NCI-H2107 treated with DMSO at 0.1 percent for 48 hours (cell line): ENCODE measurements around the gene EXO1.
"Not testable (repeated sequence)": the region's sequence is repeated elsewhere in the genome, so short reads cannot be mapped to it uniquely, and the experiment has no call there.

Source experiments
- DNase-seq: peaks from one replicate; lab custom pipeline; 2025; ENCODE audit not compliant: unreplicated experiment; lab: John Stamatoyannopoulos, UW

EXO1 gene

DNA sequence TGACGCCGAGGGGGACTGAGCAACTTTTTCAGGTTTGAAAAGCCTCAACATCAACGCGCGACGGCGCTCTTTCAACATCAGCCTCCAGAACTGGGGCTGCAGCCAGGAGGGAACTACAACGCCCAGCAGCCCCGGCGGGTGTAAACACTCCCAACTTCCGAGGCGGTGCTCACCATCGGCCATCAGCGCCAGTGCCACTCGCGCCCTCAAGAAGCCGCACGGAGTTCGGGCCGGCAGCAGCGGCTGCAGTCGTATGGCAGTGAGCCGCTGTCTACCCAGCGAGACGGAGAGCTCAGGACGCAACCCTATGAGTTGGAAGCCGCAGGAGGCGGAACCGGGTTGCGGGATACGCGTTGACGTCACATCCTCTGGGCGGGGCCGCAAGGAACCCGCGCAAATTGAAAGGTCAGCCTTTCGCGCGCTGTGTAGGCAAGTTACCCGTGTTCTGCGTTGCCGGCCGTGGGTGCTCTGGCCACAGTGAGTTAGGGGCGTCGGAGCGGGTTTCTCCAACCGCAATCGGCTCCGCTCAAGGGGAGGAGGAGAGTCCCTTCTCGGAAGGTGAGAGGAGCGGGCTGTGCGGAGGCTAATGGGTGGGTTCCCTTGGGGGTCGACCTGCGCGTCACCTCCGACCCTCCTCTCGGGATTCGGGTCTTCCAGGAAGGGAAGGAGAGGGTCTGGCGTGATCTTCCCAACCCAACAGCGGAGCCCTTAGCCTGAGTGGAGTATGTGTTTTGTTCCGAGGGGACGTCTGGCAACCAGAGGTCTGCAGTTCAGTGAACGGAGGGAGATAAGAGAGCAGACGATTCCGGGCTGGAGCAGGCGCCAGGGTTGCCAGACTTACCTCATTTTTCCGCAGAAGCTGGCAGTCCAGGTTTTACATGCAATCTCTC, at the start of gene EXO1:
EXO1 (plus strand) TSS at position 409 of the 890 bp plus-strand sequence. CDS start 2,222 bp downstream, outside the sequence.
- peak; percentile 92 for DNase-seq

- DNase-seq = no peak
Observed at GRCh38 chr1:241799416-241799815, 48.6 kb upstream of the EXO1 start.

DNA sequence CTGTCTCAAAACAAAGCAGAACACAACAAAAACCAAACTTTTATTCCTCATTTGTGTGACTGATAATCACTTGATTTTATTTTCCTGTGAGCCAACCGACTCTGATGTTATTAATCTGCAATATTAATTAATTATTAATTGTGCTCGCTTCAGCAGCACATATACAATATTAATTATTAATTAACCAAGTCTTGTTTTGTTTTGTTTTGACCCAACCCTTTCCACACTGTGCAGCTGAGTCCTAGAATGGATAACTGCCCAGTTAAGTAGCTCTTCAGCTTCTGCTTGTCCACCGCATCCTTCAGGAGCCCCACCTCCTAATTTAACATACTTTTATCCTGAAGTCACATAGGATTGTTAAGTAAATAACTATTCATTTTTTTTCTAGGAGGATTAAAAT, 47.4 kb upstream of the EXO1 start:
- DNase-seq = no peak

DNA sequence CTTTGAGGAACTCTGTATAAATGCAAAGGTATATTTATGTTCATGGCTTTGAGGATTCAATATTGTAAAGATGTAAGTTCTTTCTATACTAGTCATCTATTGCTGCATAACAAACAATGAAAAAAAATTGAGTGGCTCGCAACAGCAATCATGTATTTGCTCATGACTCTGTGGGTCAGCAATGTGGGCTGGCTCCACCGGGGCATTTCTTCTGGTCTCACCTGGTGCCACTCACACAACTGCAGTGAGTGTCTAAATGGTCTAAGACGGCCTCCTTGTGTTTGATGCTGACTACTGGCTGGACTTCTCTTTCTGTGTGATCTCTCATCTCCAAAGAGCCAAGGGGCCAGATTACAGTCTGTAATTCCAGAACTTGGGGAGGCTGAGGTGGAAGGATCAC, 45.1 kb upstream of the EXO1 start:
- no peak for DNase-seq

- DNase-seq = not testable (repeated sequence)
Observed at GRCh38 chr1:241804706-241805105, 43.3 kb upstream of the EXO1 start.

DNA sequence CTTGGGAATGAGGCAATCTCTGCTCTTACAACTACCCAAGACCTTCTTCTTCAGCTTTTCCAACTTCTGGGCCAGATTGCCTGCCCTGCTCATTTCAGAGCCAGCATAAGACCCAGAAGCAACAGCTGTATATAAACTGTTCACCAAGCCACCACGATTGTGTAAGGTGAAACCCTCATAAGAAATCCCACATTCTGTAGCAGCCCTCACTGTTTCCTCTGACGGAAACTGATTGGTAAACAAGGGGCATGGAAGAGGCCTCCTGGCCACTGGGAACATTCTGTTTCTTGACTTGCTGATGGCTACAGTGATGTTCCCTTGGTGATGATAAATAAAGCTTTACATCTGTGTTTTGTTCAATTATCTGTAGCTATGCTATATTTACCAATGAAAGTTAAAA, 39.7 kb upstream of the EXO1 start:
- no peak for DNase-seq

DNA sequence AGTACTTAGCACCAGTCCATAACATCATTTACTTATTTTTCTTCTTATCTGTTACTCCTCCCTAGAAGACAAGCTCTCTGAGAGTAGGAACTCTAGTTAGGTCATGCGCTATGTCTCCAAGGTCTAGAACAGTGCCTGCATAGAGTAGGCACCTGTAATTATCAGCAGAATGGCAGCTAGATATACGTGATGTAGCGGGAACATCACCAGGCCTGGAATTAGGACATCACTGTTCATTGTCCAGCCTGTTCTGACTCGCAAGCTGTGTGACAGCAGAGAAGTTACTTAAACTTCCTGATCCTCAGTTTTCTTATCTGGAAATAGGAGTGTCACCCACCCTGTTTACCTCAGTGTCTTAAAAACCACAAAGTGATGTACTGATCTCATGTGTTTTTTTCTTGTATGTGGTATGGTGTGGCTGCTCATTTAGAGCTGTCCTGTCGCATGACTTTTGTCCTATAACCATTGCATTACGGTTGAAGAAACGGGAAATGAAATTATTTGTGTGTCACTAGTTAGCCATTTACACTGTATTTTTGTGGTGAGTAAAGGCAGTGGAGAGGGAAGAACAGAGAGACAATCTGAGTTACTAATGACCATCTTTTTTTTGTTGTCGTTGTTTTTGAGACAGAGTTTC, 37.1 kb upstream of the EXO1 start:
- DNase-seq = no peak

GRCh38 chr1:241813768-241814320, 34.2 kb upstream of the EXO1 start:
- no peak for DNase-seq

GRCh38 chr1:241816008-241816407, 32.0 kb upstream of the EXO1 start:
- no peak for DNase-seq

- no peak for DNase-seq
Observed at GRCh38 chr1:241817331-241817792, 30.6 kb upstream of the EXO1 start.

GRCh38 chr1:241817956-241818612, 29.9 kb upstream of the EXO1 start:
- DNase-seq = no peak

DNA sequence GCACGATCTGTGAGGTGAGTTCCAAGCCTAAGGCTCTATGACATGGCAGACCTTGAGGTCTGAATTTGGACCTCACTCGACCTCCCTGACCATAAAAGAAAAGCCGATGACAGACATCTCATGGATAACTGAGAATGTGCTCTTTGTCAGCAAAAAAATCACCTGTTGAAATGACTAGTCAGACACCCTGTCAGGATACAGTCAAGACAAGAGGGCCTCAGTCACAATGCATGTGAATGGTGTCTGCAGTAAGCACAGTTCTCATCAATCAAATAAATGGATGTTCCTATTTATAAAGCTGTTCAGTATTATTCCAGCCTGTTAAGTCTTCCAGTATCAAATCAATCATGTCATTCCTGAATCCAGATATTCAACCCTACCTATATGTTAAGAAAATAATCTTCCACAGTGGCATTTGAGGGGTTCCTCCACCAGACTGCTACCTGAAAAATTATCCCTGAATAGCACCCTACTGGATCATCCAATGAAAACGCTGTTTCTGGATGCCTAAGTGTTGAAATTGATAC, 28.6 kb upstream of the EXO1 start:
- no peak for DNase-seq

- no peak for DNase-seq
Observed at GRCh38 chr1:241821363-241821762, 26.6 kb upstream of the EXO1 start.

DNA sequence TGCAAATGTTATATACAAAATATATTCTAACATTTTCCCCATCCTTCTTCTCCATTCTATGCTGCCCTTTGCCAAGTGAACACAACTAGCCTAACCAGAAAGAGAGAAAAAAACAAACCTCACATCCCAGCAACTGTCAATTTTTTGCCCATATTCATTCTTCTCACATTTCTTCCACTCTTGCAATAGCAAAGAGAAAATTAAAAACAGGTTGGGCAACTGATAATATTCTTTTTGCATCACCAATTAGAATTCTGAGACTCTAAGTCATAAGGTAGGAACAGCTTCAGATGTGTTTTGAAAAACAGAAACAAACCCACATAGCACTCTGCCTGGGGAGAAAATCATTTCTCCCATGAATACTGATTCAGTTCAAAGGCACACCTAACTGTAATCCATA, 25.2 kb upstream of the EXO1 start:
- DNase-seq = no peak

- no peak for DNase-seq
Observed at GRCh38 chr1:241823925-241824324, 24.1 kb upstream of the EXO1 start.

GRCh38 chr1:241825581-241825980, 22.4 kb upstream of the EXO1 start:
- DNase-seq = no peak

- not testable (repeated sequence) for DNase-seq
Observed at GRCh38 chr1:241826613-241827012, 21.4 kb upstream of the EXO1 start.

DNA sequence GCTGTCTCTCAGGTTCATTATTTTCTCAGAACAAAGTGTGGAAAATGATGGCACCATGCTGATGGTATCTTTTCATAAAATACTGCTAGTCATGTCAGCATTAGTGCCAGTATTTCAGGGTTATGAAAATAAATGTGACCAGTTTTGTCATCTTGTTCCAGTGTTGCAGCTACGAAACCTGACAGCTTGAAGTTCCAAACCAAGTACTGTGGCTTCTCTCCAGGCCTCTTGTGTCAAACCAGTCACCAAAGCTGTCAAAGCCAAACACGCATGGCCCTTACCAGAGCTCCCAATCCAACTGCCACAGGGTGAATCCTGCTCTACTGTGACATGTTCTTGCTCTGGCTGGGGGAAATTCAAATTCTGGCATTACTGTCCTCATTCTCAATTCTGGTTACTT, 20.7 kb upstream of the EXO1 start:
- DNase-seq = no peak

GRCh38 chr1:241828463-241829021, 19.5 kb upstream of the EXO1 start:
- no peak for DNase-seq

DNA sequence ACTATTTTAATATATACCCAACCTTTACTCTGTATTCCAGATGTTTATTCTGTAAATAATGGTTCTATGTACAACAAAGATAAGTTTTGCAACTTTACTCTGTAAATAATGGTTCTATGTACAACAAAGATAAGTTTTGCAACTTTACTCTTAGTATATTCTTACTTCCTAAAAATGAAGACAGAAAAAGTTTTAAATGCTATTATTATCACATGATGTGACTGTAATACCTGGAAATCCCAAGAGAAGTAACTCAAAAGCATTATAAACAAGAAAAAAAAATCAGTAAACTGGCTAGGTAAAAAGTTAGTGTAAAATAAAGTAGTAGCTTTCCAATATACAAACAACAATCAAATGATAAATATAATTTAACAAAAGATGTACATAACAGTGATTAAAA, 18.5 kb upstream of the EXO1 start:
- DNase-seq = no peak
